ENCODE results near the gene PLAU.
A peak's percentile ranks its signal among the peaks of the same experiment; 100 is the strongest.

The PLAU gene

GRCh38 chr10:73886085-73886529, 24.8 kb upstream of the PLAU start:
- no peak overlapping the region for H2AFZ ChIP-seq (ENCODE audit: low read depth, low read length)
- peaks cover 20% of the 10 kb centered on the region for H3K4me1 ChIP-seq (ENCODE audit: low read length)
- H3K4me2 ChIP-seq (ENCODE audit: low read length) = no peak overlapping the region
- H3K36me3 ChIP-seq (replicated peaks; ENCODE audit: low read depth, low read length) = no peaks in the 10 kb centered on the region
- H3K9ac ChIP-seq (ENCODE audit: low read length) = no peak overlapping the region
- no peaks in the 10 kb centered on the region for H3K27me3 ChIP-seq (ENCODE audit: low read depth, low read length)
- H3K27ac ChIP-seq (ENCODE audit: low read length) = no peak overlapping the region
- no peak overlapping the region for H3K4me3 ChIP-seq (ENCODE audit: low read length)
- no peaks in the 10 kb centered on the region for H3K9me3 ChIP-seq (ENCODE audit: insufficient read depth, low read length)
- no peaks in the 10 kb centered on the region for H3K79me2 ChIP-seq (ENCODE audit: low read length)
- TF ChIP-seq CTCF (IDR thresholded peaks at IDR 0.05; ENCODE audit: low read depth, low read length) (peak; percentile 71), EZH2phosphoT487 (IDR thresholded peaks at IDR 0.05; ENCODE audit: low read depth) (no peak)
- H4K20me1 ChIP-seq (ENCODE audit: insufficient read depth, low read length) = no peaks in the 10 kb centered on the region

GRCh38 chr10:73886661-73887293, 24.2 kb upstream of the PLAU start:
- Histone ChIP-seq H3K27me3 (ENCODE audit: low read depth, low read length) (no peaks in the 10 kb centered on the region), H3K36me3 (replicated peaks; ENCODE audit: low read depth, low read length) (no peaks in the 10 kb centered on the region), H2AFZ (ENCODE audit: low read depth, low read length) (no peak overlapping the region), H3K4me2 (ENCODE audit: low read length) (no peak overlapping the region), H3K79me2 (ENCODE audit: low read length) (no peaks in the 10 kb centered on the region), H3K4me1 (ENCODE audit: low read length) (peaks cover 20% of the 10 kb centered on the region), H3K4me3 (ENCODE audit: low read length) (no peak overlapping the region), H3K27ac (ENCODE audit: low read length) (no peak overlapping the region), H4K20me1 (ENCODE audit: insufficient read depth, low read length) (no peaks in the 10 kb centered on the region), H3K9ac (ENCODE audit: low read length) (no peak overlapping the region), H3K9me3 (ENCODE audit: insufficient read depth, low read length) (no peaks in the 10 kb centered on the region)
- TF ChIP-seq EZH2phosphoT487 (IDR thresholded peaks at IDR 0.05; ENCODE audit: low read depth) (no peak), CTCF (IDR thresholded peaks at IDR 0.05; ENCODE audit: low read depth, low read length) (no peak)

GRCh38 chr10:73887294-73888039, 23.5 kb upstream of the PLAU start:
- no peak overlapping the region for H2AFZ ChIP-seq (ENCODE audit: low read depth, low read length)
- no peak overlapping the region for H3K27ac ChIP-seq (ENCODE audit: low read length)
- TF ChIP-seq CTCF (IDR thresholded peaks at IDR 0.05; ENCODE audit: low read depth, low read length) = no peak
- TF ChIP-seq EZH2phosphoT487 (IDR thresholded peaks at IDR 0.05; ENCODE audit: low read depth) = no peak
- no peaks in the 10 kb centered on the region for H3K36me3 ChIP-seq (replicated peaks; ENCODE audit: low read depth, low read length)
- no peak overlapping the region for H3K4me2 ChIP-seq (ENCODE audit: low read length)
- no peak overlapping the region for H3K4me3 ChIP-seq (ENCODE audit: low read length)
- no peaks in the 10 kb centered on the region for H4K20me1 ChIP-seq (ENCODE audit: insufficient read depth, low read length)
- H3K27me3 ChIP-seq (ENCODE audit: low read depth, low read length) = no peaks in the 10 kb centered on the region
- H3K79me2 ChIP-seq (ENCODE audit: low read length) = no peaks in the 10 kb centered on the region
- no peak overlapping the region for H3K9ac ChIP-seq (ENCODE audit: low read length)
- no peaks in the 10 kb centered on the region for H3K9me3 ChIP-seq (ENCODE audit: insufficient read depth, low read length)
- H3K4me1 ChIP-seq (ENCODE audit: low read length) = peaks cover 20% of the 10 kb centered on the region

GRCh38 chr10:73888514-73888913, 22.4 kb upstream of the PLAU start:
- no peaks in the 10 kb centered on the region for H3K9me3 ChIP-seq (ENCODE audit: insufficient read depth, low read length)
- H3K4me1 ChIP-seq (ENCODE audit: low read length) = peaks cover 20% of the 10 kb centered on the region
- peak overlapping the region; percentile 30; the same call in 1 of the 2 replicates for H3K4me2 ChIP-seq (ENCODE audit: low read length)
- 0 out of 2 replicates have a peak overlapping the region, but pooled peaks have one; percentile 89 for H2AFZ ChIP-seq (ENCODE audit: low read depth, low read length)
- no peaks in the 10 kb centered on the region for H3K36me3 ChIP-seq (replicated peaks; ENCODE audit: low read depth, low read length)
- no peak overlapping the region for H3K4me3 ChIP-seq (ENCODE audit: low read length)
- H3K9ac ChIP-seq (ENCODE audit: low read length) = no peak overlapping the region; the same call in 1 of the 2 replicates
- no peaks in the 10 kb centered on the region for H3K27me3 ChIP-seq (ENCODE audit: low read depth, low read length)
- H3K79me2 ChIP-seq (ENCODE audit: low read length) = no peaks in the 10 kb centered on the region
- TF ChIP-seq CTCF (IDR thresholded peaks at IDR 0.05; ENCODE audit: low read depth, low read length) (no peak), EZH2phosphoT487 (IDR thresholded peaks at IDR 0.05; ENCODE audit: low read depth) (no peak)
- no peaks in the 10 kb centered on the region for H4K20me1 ChIP-seq (ENCODE audit: insufficient read depth, low read length)
- peak overlapping the region; percentile 55 for H3K27ac ChIP-seq (ENCODE audit: low read length)
